ENCODE data around the gene FANCD2OS.
"Not testable (repeated sequence)": the region's sequence is repeated elsewhere in the genome, so short reads cannot be mapped to it uniquely, and the experiment has no call there.

The FANCD2OS gene

DNA sequence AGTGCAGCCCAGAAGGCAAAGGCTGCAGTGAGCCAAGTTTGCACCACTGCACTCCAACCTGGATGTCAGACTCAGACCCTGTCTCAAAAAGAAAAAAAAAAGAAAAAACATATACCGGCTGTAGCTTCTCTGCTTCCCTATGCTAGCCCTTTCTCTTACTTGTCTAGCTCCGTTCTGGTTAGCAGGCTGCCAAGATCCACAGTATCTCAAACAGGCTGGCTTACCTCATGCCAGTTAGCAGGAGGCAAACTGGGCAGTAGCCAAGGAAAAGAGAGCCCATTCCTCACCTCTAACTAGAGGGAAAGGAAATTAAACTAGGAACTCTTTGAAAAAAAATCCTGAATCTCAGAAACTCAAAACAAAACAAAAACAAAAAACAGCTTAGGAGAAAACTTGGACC, 16.7 kb downstream of the FANCD2OS start:
- DNase-seq (ENCODE audit: low spot score): not testable (repeated sequence)

DNA sequence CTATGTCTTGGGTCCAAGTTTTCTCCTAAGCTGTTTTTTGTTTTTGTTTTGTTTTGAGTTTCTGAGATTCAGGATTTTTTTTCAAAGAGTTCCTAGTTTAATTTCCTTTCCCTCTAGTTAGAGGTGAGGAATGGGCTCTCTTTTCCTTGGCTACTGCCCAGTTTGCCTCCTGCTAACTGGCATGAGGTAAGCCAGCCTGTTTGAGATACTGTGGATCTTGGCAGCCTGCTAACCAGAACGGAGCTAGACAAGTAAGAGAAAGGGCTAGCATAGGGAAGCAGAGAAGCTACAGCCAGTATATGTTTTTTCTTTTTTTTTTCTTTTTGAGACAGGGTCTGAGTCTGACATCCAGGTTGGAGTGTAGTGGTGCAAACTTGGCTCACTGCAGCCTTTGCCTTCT, 17.3 kb downstream of the FANCD2OS start:
- DNase-seq (ENCODE audit: low spot score): not testable (repeated sequence)

DNA sequence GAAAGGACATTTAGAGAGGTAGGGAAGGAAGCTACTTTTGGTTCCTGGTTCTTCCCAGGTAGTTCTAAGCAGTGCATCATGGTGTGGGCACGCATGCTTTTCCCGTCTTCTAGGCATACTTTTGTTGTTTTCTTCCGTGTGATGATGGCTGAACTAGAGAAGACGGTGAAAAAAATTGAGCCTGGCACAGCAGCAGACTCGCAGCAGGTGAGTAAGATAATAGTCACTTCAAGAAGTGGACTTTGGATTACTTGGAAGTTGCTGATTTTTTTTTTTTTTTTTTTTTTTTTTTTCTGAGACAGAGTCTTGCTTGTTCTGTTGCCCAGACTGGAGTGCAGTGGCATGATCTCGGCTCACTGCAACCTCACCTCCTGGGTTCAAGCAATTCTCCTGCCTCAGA, 17.9 kb downstream of the FANCD2OS start:
- DNase-seq (ENCODE audit: low spot score): no peak

DNA sequence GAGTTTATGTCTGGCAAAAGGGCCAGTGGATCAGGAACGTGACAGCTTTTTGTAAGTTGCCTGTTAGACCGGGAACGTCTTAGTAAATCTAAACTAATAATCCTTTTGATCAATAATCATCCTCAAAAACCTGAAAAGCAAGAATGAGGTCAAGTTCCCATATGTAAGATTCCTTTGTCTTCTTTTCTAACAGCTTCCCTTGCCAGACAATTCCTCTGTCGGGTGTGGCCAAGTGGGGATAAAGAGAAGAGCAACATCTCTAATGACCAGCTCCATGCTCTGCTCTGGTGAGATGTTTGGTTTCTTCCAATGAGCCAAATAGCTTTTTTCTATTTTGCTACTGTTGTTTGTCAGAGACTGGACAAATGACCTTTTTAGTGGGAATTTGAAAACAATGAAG, 19.8 kb downstream of the FANCD2OS start:
- DNase-seq (ENCODE audit: low spot score): no peak

DNA sequence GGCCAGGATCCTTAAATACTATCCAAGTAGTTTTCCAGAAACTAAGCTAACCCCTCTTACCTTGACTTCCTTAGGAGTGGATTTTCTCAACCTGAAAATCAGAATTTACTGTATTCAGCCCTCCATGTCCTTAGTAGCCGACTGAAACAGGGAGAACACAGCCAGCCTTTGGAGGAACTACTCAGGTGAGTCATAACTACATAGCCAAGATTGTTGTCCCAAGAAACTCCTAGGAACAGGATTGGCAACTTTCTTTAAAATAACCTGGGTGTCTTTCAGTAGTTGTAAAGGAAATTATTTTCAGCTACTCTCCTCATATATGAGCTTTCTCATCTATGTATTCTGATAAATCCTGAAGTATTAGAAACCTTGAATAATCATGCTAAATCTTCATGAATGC, 22.3 kb downstream of the FANCD2OS start:
- DNase-seq (ENCODE audit: low spot score): no peak

DNA sequence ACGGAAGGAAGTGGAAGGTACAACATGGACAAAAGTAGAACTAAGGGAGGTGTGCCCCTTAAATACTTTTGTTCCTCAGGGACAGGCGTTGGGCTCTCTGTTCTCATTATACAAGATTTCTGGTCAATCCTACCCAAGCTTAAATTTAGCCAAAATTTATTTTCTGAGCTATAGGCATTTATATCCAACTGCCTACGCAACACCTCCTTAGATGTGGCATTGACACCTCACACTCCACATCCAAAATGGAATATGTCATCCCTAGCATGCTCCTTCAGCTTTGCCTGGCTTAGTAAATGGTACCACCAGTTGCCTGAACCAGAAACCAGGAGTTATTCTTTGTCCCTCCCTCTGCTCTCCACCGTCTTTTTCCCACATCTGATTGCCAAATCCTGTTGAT, 26.2 kb downstream of the FANCD2OS start:
- DNase-seq (ENCODE audit: low spot score): no peak

DNA sequence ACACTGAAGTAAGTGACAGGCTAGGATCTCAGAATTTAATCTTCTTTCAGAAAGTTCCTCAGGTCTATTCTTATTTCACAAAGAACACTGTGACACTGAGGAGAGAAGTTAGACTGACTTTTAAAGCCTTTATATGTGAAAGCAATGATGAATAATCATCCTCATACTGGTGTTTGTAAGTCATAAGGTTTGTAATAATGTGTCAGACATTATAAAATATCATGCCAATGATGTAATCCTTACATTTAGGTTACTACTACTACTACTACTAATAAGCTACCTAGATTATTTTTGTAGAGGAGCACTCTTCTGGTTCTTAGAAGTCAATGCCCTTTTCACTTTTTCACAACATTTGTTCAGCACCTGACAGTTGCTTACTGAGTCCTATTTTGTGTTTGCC, 33.4 kb downstream of the FANCD2OS start:
- DNase-seq (ENCODE audit: low spot score): no peak

DNA sequence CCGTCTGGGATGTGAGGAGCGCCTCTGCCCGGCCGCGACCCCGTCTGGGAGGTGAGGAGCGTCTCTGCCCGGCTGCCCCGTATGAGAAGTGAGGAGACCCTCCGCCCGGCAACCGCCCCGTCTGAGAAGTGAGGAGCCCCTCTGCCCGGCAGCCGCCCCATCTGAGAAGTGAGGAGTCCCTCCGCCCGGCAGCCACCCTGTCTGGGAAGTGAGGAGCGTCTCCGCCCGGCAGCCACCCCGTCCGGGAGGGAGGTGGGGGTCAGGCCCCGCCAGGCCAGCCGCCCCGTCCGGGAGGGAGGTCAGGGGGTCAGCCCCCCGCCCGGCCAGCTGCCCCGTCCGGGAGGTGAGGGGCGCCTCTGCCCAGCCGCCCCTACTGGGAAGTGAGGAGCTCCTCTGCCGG, 38.0 kb downstream of the FANCD2OS start:
- DNase-seq (ENCODE audit: low spot score): not testable (repeated sequence)

DNA sequence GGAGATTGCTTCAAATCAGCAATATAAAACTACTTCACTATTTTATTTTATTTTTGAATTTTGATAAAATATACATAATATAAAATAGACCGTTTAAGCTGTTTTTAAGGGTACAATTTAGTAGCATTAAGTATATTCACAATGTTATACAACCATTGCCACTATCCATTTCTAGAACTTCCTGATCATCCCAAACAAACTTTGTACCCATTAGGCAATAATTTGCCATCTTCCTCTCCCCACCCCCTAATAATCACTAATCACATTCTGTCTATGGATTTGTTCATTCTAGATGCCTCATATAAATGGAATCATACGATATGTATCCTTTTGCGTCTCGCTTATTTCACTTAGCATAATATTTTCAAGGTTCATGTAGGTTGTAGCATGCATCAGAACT, 53.0 kb downstream of the FANCD2OS start:
- no peak for DNase-seq (ENCODE audit: low spot score)

Data from hematopoietic multipotent progenitor cell treated with erythropoietin and hydrocortisone succinate and interleukin-3 and kit ligand, for 17 days (in vitro differentiated cells).